CD4-positive, alpha-beta T cell treated with Interleukin-17A for 4 hours (primary cell): ENCODE results near the gene CEP170B.
"Not testable (repeated sequence)": the region's sequence is repeated elsewhere in the genome, so short reads cannot be mapped to it uniquely, and the experiment has no call there.

Experiments
- DNase-seq: peaks from one replicate; pipeline ENCODE4 v3.0.0-alpha.2; 2020; ENCODE audit warnings: mixed read lengths

CEP170B gene

GRCh38 chr14:104892531-104893434 lies 27.7 kb downstream of the CEP170B start:
- DNase-seq, result no peak

GRCh38 chr14:104893435-104894207 lies 28.6 kb downstream of the CEP170B start:
- DNase-seq, result no peak

GRCh38 chr14:104894331-104895206 lies 29.5 kb downstream of the CEP170B start:
- DNase-seq, result no peak

GRCh38 chr14:104895207-104895785 lies 30.2 kb downstream of the CEP170B start:
- DNase-seq, result no peak

- no peak for DNase-seq
Observed at GRCh38 chr14:104895786-104896661, 31.0 kb downstream of the CEP170B start.

GRCh38 chr14:104897330-104898194 lies 32.5 kb downstream of the CEP170B start:
- DNase-seq, result no peak

GRCh38 chr14:104898195-104898558 lies 33.1 kb downstream of the CEP170B start:
- no peak for DNase-seq

- no peak for DNase-seq
Observed at GRCh38 chr14:104898870-104899510, 33.9 kb downstream of the CEP170B start.

- no peak for DNase-seq
Observed at GRCh38 chr14:104899781-104900180, 34.7 kb downstream of the CEP170B start.

- no peak for DNase-seq
Observed at GRCh38 chr14:104900639-104901512, 35.8 kb downstream of the CEP170B start.

GRCh38 chr14:104903990-104904389 lies 38.9 kb downstream of the CEP170B start:
- DNase-seq, result no peak

- DNase-seq, result not testable (repeated sequence)
Observed at GRCh38 chr14:104904650-104905578, 39.8 kb downstream of the CEP170B start.

GRCh38 chr14:104905579-104905933 lies 40.5 kb downstream of the CEP170B start:
- not testable (repeated sequence) for DNase-seq

GRCh38 chr14:104908303-104908702 lies 43.2 kb downstream of the CEP170B start:
- no peak for DNase-seq

GRCh38 chr14:104912053-104912452 lies 47.0 kb downstream of the CEP170B start:
- DNase-seq, result no peak

- no peak for DNase-seq
Observed at GRCh38 chr14:104913435-104913834, 48.4 kb downstream of the CEP170B start.

- no peak for DNase-seq
Observed at GRCh38 chr14:104917116-104917515, 52.0 kb downstream of the CEP170B start.

GRCh38 chr14:104917993-104918392 lies 52.9 kb downstream of the CEP170B start:
- no peak for DNase-seq
